HG02981 (cell line): Measurements from ENCODE around the gene PCDHB14.

Source experiments
- ATAC-seq: cut with Tn5 transposase; IDR thresholded peaks from one replicate; pipeline ENCODE4 v1.9.1; 2021; ENCODE audit warnings: mild to moderate bottlenecking, moderate library complexity; ENCODE audit not compliant: unreplicated experiment

The PCDHB14 gene

GRCh38 chr5:141269195-141269594 lies 46.1 kb downstream of the PCDHB14 start:
- no peak for ATAC-seq

GRCh38 chr5:141272906-141273305 lies 49.8 kb downstream of the PCDHB14 start:
- no peak for ATAC-seq
